SHP77 (cell line): ENCODE results near the gene RGS7BP.
"Not testable (repeated sequence)": the region's sequence is repeated elsewhere in the genome, so short reads cannot be mapped to it uniquely, and the experiment has no call there.

ENCODE experiments used
- DNase-seq, 2 experiments: peaks; one replicate each; lab custom pipeline; 2025; lab: John Stamatoyannopoulos, UW

The RGS7BP gene

DNA sequence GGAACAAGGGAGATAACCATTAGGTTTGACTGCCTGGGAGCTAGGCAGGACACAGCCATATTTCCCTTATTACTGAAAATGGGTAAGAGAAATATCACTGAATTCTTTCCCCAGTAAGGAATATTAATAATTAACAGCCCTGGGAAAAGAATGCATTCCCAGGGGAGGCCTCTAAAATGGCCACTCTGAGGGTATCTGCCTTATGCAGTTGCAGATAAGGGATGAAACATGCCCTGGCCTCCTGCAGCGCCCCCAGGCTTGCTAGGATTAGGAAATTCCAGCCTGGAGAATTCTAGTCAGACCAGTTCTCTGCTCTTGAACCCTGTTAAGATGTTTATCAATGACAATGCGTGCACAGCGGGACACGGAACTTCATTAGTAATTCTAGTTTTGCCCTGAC, 52.8 kb downstream of the RGS7BP start:
- DNase-seq = not testable (repeated sequence)

DNA sequence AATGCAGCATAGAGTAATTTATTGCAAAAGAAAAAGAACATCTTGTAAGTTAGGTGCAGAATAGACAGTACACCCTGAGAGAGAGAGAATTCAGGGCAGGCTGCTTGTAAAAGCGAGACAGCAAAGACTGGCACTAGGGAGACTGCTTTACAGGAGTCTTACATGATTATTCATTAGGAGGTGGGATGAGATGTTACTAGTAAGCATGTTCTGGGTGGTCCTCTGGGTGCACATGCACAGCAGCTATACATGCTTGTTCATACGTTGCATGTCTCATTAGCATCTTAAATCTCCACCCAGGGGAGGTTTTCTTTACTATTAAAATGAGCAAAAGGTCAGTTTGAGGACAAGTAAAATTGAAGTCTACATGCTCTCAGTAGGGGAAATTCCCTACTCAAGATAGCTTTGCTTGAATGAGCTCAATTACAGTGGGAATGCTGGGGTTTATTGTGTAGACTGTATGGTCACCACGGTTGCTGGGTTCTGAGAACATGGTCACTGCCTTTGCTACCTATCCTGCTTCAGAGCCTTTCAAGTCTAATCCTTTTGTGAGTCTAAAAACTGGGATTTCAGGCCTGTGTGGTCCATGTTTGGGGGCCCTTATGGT, 60.6 kb downstream of the RGS7BP start:
- no peak for DNase-seq

DNA sequence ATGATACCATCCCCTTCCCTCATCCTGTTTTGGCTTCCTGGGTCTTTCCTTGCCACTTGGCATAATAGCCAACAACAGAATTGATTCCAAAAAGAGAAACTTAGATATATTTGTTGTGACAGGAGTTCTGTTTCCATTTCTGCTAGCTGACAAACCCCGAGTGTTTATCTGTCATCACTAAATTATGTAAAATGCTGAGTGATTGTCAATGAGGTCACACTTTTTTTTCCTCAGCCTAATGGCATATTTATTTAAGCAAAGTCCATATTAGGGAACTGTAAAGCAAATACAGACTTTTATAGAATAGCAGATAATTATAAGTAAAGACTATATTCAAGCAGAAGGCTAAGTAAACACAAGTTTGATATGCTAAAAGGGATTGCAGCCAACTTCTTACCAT, 64.0 kb downstream of the RGS7BP start:
- DNase-seq = no peak

DNA sequence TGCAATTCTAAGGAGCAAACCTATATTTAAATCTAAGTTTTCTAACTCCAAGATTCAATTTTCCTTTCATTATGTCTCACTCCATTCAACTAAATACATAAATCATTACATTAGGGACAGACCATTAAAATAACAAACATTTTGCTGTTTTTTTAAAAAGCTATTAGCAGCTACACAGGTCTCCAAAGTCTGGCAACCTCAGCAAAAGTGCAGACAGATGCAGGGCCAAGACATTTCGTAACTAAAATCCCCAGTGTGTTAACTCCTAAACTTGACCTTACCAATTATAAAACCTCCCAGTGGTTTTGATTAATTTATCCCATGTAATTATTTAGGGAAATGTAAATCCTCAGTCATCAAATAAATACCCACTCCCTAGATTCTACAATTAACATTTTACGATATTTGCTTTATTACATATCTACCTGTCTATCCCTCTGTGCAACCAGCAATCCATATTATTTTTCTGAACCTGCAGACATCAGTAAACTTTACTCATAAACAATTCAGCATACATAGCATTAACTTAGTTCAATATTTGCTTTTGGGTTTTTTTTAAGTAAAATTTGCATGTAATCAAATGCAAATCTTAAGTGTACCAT, 64.7 kb downstream of the RGS7BP start:
- DNase-seq = no peak

DNA sequence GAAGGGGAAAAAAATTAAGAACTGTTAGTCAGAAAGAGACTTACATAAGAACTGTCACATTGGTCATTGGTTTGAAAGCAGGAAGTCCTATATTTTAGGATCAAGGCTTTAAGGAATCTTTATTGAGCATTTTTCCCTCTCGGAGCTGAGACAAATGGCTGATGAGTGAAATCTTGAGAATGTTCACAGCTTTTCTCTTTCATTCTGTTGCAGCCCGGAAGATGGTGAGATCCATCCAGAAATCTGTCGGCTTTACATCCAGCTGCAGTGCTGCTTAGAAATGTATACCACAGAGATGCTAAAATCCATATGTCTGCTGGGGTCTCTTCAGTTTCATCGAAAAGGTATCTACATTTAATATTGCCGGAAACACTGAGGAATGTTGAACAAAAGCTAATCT, 69.7 kb downstream of the RGS7BP start:
- no peak for DNase-seq

DNA sequence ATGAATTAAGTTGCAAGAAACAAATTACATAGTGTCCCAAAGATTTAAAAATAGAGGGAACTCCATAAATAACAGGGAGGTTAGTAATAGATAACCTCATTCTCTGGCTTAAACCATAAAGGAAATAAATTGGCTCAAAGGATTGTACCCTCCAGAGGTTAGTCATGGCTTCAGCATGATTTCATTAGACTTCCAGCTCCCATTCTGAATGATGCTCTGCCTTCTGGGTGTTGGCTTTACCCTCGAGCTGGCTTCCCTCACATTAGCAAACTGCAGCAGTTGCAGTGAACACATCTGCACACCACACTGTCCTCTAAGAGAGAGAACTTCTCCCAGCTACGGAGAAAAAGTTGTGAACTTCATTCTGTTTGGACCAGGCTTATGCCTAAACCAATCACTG, 70.4 kb downstream of the RGS7BP start:
- DNase-seq = no peak

DNA sequence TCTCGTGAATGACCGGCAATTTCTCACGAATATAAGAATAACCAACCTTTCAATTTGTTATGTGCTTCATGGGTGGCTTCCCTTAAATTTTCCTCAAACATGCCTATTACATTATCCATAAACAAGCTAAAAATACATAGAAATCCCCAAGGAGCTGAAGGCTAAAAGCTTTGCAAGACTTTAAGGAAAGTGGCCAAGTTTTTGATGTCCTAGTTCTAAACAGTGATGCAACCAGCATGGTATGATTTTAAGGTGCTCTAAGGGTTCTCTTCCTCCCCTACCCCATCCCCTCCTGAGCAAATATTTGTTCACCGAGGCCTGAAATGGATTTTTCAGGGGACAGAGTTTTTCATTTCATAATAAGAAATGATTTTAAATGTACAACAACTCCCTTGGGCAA, 79.8 kb downstream of the RGS7BP start:
- DNase-seq = no peak

DNA sequence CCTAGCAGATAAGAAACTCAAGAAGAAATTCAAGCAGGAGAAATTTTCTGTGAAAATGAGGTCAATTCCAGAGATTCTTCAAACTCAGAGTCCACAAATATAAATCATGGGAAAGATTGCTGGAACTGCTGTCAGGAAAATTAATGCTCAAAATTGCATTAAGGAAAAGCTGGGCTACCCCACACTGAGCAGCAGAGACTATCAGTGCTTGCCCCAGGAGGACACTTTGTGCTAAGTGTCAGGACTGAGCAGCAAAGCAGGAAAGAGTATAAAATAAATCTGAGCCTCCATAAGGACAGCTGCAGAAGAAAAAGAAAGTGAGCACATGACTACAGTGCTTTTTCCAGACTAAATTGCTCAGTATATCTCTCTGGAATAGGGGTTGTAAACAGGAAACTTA, 81.6 kb downstream of the RGS7BP start:
- no peak for DNase-seq

DNA sequence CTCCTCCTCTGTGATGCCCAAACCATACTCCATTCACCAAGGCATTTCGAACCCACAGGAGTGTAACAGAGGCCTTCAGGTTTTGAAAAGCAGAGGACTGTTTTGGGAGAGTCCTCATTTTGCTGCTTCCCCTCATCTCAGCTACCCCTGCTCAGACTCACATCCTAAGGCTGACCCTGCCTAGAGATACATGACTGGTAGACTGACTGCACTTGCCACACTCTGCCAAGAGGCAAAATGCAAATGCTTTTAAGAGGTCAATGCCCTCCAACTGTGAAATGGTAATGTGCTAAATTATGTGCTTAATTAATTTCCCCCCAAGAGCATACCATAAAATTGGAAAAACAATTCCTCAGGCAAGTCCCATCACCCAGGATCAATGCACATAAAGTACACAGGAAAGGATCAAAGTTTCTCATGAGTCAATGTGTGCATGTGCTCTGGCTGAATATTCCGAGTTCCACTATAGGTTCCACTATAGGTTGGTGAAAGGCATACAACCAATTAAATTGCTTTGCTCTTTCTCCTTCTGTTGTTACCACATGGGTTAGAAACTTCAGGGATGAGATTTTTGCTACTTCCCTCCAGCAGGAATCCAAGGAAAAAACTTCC, 87.0 kb downstream of the RGS7BP start:
- no peak for DNase-seq

DNA sequence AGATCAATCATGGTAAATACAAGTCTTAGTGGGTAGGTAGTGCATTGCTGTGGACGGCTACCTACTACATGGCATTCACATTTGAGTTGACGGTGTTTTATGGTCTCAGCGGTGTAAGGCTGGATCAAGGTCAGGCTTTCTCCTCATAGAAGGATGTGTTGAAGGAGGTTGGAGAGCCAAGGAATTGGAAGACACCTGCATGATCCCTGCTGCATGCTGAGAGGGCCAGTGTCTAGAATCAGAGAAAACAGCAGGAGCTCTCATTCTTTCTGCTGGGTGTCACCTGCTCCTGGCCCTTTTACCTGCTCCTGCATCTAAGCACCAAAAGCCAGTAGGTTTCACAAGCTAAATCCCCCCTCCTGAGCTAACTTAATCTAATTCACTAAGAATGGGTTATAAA, 88.2 kb downstream of the RGS7BP start:
- DNase-seq = no peak

DNA sequence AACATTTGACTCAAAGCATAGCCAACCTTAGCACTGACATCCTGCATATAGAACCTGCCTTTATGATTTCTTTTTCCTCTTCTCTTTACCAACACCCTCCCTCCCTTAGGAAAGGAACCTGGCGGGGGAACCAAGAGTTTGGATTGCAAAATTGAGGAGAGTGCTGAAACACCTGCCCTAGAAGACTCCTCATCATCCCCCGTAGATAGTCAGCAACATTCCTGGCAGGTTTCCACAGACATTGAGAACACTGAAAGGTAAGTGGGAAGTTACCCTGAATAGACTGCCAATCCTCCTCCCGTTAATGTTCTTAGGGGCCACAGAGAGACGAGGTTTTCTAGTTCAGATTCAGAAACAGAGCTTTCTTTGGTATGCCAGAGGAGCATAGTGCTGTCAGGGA, 88.8 kb downstream of the RGS7BP start:
- DNase-seq = no peak

DNA sequence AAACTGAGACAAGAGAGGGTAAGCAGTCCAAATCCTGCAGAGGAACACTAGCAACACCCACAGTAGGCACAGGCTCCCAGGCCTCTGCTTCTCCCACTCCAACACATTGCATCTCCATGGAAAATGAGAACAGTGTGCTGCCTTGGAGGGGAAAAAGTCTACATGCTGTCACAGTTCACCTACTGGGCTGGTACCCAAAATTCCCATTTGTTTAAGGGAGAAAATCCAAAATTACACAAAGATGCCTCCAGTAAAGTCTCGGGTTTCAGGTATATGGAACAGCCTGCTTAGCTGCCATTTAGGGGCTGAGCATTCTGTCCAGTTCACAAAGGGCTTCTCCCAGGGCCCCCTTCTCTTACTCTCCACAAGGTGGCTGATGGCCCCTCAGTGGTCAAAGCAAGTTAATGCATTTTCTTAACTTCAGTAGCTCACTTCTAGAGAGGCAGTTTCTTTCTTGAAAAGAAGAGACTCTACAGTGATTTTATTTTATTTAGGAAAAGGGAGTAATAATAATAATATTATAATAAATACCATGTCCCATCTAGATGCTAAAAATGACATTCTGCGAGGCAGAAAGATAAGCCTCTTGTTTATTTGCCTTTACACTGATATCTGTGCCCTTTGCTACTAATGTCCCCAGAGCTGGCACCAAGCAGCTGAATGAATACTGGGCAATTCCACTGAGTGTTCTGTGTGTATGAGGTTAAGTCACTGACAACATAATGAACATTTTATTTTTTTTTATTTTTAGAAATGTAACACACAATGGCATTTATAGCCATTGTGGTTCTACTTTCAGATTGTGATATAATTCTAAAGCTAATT, 89.4 kb downstream of the RGS7BP start:
- DNase-seq = peak in 1 of 2 experiments; percentile 7

DNA sequence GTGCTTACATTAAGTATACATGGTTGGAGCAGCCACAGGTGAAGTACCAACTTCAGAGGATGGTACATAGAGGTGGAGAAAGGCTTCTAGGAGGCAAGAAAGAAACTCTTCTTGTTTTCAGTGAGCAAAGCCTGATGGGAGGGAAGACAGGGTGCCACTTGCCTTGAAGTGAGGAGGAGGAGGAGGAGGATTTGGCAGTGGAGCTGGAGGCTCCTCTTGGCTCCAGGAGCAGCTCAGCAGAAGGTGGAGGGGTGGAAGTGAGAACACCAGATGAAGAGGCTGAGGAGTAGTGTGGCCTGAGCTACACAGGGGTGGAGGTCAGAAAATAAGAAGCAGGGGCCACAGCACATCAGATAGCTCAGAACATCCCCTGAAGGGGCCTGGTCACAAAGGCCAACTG, 93.4 kb downstream of the RGS7BP start:
- no peak for DNase-seq

DNA sequence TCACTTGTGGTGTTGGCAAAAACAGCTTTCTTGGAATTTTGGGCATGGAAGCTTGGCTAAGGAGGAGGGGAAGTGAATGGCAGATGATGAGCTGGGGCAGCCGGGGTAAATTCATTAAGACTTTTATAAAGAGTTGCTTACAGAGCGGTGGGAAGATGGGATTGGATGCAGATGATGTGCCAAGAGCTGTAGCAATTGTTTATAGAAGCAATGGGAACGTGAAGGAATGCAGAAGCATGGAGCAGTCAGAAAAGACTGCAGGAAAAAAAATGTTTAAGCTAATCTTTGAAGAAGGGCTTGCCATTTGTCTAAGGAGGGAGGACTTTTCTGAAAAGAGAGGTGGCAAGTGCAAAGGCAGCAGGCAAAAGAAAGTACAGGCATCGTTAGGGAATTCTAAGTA, 97.9 kb downstream of the RGS7BP start:
- no peak for DNase-seq

DNA sequence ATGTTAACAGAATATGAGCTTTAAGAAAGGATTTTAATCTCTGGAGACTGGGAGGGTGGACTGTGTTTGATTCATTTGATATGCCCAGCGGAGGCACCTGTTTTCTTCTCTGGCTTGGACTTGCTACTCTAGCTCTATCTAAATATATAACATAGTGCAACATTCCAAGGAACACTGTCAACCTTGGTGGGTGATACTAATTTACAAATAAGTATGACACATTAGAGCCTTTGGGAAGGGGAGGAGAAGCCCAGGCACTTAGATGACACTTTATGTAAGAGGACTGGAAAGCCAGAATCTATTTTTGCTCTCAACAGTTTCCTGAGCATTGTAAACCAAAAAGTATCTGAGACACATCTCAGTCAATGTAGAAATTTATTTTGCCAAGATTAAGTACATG, 101.1 kb downstream of the RGS7BP start:
- no peak for DNase-seq

DNA sequence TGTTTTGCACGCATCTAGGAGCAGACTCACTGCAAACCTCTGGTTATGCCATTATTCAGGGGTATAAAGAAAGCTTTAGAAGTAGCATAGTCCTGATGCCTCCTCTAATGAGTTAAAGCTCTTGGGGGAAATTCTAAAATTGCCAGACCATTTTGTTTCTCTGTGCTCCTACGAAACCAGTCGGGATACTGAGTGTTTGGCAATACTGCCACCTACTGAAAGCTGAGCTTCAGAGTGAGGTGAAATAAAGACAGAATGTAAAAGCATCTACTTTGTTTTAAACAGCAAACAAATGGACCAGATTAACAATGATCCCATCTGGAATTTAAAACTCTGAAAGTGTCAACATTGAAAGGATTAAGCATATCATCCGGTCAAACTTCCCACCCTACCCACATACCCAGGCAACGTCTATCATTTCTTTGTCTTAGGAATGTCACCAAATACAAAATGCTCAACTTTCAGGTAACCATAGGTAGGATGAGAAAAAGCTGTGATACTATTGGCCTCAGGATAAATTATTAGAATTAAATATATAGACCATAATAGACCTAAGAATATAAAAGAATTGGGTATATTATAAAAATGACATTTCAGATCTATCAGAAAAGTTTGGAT, 106.6 kb downstream of the RGS7BP start:
- peak; percentile 18 to 49 for DNase-seq

DNA sequence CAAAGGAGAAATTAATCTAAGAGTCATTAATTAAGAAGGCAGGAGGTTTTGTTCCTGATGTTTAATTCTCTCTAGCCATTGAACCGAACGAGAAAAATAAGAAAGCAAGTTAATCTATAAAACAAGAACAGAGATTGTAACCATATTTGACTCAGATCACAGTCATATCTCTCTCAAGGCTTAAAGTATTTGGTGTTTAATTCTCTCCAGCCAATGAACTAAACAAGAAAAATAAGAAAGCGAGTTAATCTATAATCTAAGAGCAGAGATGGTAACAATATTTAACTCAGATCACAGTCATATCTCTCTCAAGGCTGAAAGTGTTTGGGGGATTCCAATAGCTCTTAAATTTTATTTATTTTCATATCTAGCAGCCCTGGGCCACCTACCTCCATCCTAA, 110.1 kb downstream of the RGS7BP start:
- no peak for DNase-seq

DNA sequence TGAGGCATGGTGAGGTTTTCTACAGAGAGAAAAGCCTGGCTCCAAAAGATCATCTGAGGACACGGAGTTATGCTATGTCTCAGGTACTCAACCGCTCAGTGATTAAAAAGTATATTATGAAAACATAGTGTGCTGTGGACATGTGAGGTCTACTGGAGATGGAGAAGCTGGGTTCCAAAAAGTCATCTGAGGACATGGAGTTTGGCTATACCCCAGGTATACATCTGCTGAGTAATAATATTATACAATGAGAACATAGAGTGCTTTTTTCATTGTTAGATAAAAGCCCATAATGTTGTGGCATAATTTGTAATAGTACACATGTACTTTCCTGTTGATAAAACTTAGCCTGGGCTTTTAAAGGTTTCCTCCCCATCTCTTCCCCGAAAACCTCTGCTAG, 113.8 kb downstream of the RGS7BP start:
- DNase-seq = no peak

DNA sequence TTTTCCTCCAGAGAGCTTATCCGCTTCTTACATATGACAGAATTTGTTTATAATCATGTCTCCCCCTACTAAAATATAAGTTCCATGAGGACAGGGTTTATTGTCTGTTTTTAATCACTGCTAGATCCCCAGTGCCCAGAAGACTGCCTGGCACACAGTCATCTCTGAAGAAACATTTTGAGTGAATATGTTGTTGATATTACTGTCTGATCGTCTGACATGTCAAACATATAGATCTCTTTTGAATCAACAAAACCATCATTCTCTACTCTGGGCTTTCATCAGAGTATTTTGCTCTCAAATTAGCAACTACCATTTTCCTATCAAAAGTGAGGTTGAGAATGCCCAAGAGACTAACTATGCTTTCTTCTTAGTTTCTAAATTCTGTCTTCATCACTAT, 117.2 kb downstream of the RGS7BP start:
- DNase-seq = no peak

DNA sequence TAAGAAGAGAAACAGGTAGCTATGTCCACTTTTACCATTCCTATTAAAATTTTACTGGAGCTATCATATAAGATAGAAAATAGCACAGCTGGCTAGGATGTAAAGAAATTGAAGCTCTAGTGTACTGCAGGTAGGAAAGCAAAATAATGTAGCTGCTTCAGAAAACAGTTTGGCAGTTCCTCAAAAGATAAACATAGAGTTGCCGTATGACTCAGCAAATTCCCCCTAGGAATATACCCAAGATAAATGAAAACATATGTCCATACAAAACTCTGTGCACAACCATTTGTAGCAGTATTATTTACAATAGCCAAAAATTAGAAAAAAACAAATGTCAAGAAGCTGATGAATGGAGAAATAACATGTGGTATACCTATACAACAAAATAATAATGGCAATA, 119.9 kb downstream of the RGS7BP start:
- DNase-seq = no peak

DNA sequence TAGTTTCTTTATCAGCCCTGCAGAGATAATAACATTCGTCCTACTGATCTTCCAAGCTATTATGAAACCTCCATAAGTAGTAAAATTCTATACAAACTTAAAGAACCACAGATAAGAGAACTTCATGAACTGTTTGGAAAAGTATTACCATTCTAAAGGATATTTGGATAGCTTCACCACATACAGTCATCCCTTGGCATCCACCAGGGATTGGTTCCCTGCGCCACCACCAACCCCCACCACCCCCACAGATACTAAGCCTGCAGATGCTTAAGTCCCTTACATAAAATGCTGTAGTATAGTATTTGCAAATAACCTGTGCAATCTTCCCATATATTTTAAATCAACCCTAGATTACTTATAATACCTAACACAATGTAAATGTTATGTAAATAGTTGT, 123.1 kb downstream of the RGS7BP start:
- no peak for DNase-seq

DNA sequence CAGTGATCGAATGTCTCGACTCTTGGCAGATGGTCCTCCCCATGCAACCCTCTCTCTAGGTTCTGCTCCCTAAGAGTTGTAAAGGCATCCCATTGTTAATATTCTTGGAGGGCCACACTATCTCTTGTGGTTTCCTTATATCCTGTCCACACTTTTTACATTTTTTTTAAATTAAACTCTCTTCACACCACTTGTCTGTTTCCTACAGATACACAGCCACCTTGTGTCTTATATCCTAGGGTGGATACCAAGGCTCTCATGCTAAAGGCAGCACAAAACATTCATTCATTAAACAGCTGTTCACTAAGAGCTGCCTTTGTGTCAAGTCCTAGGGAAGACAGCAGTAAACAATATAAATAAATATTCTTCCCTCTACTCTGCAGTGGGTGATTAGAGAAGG, 124.0 kb downstream of the RGS7BP start:
- DNase-seq = no peak

DNA sequence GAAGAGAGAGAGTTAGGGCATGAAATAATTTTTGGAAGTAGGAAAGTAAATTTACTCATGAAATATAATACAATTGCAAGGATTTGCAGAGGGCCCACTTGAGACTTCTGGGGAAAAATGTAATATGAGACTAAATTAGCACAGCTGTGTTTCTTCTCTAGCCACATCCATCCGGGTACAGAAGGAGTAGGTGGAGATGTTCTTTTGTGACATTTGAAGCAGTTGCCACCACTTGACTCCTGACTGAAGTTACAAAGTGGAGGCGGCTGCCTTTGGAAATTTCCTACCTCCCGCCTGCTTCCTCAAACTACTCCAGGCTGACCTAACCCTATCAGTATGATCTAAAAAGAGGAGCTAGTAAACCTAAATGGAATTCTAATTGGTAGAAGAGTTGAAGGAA, 126.4 kb downstream of the RGS7BP start:
- DNase-seq = peak; percentile 68 to 82
